Panc1 (cell line): ENCODE data around the gene FUT8.

Experiments
- POLR2AphosphoS5 ChIP-seq: IDR thresholded peaks from 2 replicates; pipeline ENCODE4 v1.6.1; 2012; ENCODE audit warnings: mild to moderate bottlenecking, low read depth, low read length, moderate library complexity
- REST ChIP-seq, 2 experiments: IDR thresholded peaks; 2 replicates each; pipeline ENCODE4 v1.6.1; 2011 to 2012; ENCODE audit warnings: low read depth in 2 of 2, control low read depth in 1 of 2, low read length in 1 of 2, mild to moderate bottlenecking in 1 of 2, moderate library complexity in 1 of 2; ENCODE audit not compliant: insufficient read depth in 1 of 2
- SIN3A ChIP-seq: IDR thresholded peaks from 2 replicates; pipeline ENCODE4 v1.6.1; 2012; ENCODE audit warnings: low read depth, mild to moderate bottlenecking, low read length, moderate library complexity, borderline replicate concordance; ENCODE audit not compliant: insufficient read depth
- TF ChIP-seq, protein P1 (sequence below): fragments of 450-650 bp; IDR thresholded peaks from 2 replicates; pipeline ENCODE4 v1.5.1; 2017; ENCODE audit warnings: mild to moderate bottlenecking

DNA sequence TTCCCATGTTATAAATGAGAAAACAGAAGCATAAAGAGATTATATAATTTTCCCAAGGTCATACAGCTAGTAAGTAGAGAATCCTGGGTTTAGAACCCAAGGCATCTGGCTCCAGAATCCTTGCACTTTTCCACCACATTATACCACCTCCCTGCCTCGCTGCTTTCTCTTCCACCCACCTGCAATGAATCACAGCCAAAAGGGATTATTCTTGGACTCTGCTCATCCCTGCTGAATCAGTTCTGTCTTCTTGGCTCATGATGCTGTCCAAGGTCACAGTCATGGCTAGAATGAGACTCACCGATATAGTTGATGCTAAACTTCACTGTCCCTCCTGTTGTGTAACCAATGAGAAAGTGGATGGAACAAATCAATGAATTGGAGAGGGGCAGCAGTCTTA, 356.6 kb downstream of the FUT8 start:
- TF ChIP-seq POLR2AphosphoS5 = no peak
- TF ChIP-seq, protein P1, sequence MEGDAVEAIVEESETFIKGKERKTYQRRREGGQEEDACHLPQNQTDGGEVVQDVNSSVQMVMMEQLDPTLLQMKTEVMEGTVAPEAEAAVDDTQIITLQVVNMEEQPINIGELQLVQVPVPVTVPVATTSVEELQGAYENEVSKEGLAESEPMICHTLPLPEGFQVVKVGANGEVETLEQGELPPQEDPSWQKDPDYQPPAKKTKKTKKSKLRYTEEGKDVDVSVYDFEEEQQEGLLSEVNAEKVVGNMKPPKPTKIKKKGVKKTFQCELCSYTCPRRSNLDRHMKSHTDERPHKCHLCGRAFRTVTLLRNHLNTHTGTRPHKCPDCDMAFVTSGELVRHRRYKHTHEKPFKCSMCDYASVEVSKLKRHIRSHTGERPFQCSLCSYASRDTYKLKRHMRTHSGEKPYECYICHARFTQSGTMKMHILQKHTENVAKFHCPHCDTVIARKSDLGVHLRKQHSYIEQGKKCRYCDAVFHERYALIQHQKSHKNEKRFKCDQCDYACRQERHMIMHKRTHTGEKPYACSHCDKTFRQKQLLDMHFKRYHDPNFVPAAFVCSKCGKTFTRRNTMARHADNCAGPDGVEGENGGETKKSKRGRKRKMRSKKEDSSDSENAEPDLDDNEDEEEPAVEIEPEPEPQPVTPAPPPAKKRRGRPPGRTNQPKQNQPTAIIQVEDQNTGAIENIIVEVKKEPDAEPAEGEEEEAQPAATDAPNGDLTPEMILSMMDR = no peak
- no peak for TF ChIP-seq SIN3A
- no peak for TF ChIP-seq REST (IDR thresholded peaks at IDR 0.05; ENCODE audit: insufficient read depth in 1 of 2, low read depth in 2 of 2, low read length in 1 of 2)
